Calu3 (cell line): Measurements from ENCODE around the gene SIGLEC1. TPM values are rescaled to one million over a fixed set of nuclear protein-coding genes. Genes with fewer than 3 reads are reported as not detected.

ENCODE experiments used
- BruUV-seq: library from RNA; stranded (reverse); fragments of 400-500 nt; replicated peaks from 2 replicates; lab custom pipeline; 2021; lab: Mats Ljungman, UMichigan
- CTCF ChIA-PET: fragments of 300-600 bp; sonication (Branson Sonifier 250); formaldehyde crosslinking; loops from one replicate; lab custom pipeline; 2022; ENCODE audit warnings: antibody characterized with exemption; lab: Charles Lee
- DNase-seq: peaks from one replicate; pipeline ENCODE4 v3.0.0; 2022
- H3K27ac Mint-ChIP-seq: one replicate; pipeline ENCODE4 v1.8.0; 2022; ENCODE audit warnings: mixed read lengths; ENCODE audit not compliant: unreplicated experiment
- H3K27me3 Mint-ChIP-seq: one replicate; pipeline ENCODE4 v1.8.0; 2022; ENCODE audit warnings: mixed read lengths; ENCODE audit not compliant: unreplicated experiment
- H3K36me3 Mint-ChIP-seq: one replicate; pipeline ENCODE4 v1.8.0; 2022; ENCODE audit warnings: mild to moderate bottlenecking, moderate library complexity, mixed read lengths; ENCODE audit not compliant: insufficient read depth, unreplicated experiment
- H3K4me1 Mint-ChIP-seq: one replicate; pipeline ENCODE4 v1.8.0; 2022; ENCODE audit warnings: mild to moderate bottlenecking, low read depth, mixed read lengths; ENCODE audit not compliant: unreplicated experiment
- H3K4me3 Mint-ChIP-seq: one replicate; pipeline ENCODE4 v1.8.0; 2022; ENCODE audit warnings: mild to moderate bottlenecking, low read depth, moderate library complexity, mixed read lengths; ENCODE audit not compliant: unreplicated experiment
- H3K9me3 Mint-ChIP-seq: one replicate; pipeline ENCODE4 v1.8.0; 2022; ENCODE audit warnings: low read depth, mixed read lengths; ENCODE audit not compliant: unreplicated experiment
- CTCF ChIP-seq: fragments of 200-600 bp; IDR thresholded peaks from one replicate; pipeline ENCODE4 v1.8.0; 2022; ENCODE audit warnings: antibody characterized with exemption; ENCODE audit not compliant: unreplicated experiment
- intact Hi-C: fragments of 100-400 bp; cut with micrococcal nuclease; formaldehyde crosslinking; loops from one replicate; pipeline ENCODE4 v1.10.0; 2022; ENCODE audit not compliant: unreplicated experiment
- total RNA-seq: library from RNA; stranded (reverse); gene quantifications from 2 replicates; pipeline ENCODE4 v1.2.3, GENCODE V29; 2022

Gene SIGLEC1
- total RNA-seq, 1 experiment from 2014 or later: not detected

- CTCF ChIA-PET: interaction anchor here (0.6 to 1.5 kb wide), 4 partner anchors 10 to 576 kb away, joined by 3 to 4 read pairs (median 3); no protein-coding TSS in a partner anchor
- intact Hi-C loops: no loop called here
- H3K4me3 Mint-ChIP-seq: no peak overlapping the region
- no peak overlapping the region for H3K27ac Mint-ChIP-seq
- no peaks in the 10 kb centered on the region for H3K4me1 Mint-ChIP-seq
- TF ChIP-seq CTCF: no peak
- peaks cover 82% of the 10 kb centered on the region for H3K27me3 Mint-ChIP-seq
- DNase-seq: no peak
- no TSS peak for BruUV-seq
- H3K36me3 Mint-ChIP-seq: no peaks in the 10 kb centered on the region
- no peaks in the 10 kb centered on the region for H3K9me3 Mint-ChIP-seq
These were observed 34.7 kb downstream of the SIGLEC1 start for GRCh38 chr20:3677733-3678132.

GRCh38 chr20:3674995-3675900 is 37.2 kb downstream of the SIGLEC1 start:
- Mint-ChIP-seq H3K27me3 (peaks cover 88% of the 10 kb centered on the region), H3K4me1 (no peaks in the 10 kb centered on the region), H3K27ac (no peak overlapping the region), H3K4me3 (no peak overlapping the region), H3K9me3 (no peaks in the 10 kb centered on the region), H3K36me3 (no peaks in the 10 kb centered on the region)
- CTCF ChIA-PET: interaction anchor here (0.7 to 1.5 kb wide), 2 partner anchors 94 to 112 kb away, joined by 3 to 9 read pairs; no protein-coding TSS in a partner anchor
- DNase-seq: no peak
- TF ChIP-seq CTCF: no peak
- BruUV-seq: no TSS peak
- intact Hi-C loops: no loop called here

- Mint-ChIP-seq H3K9me3 (no peaks in the 10 kb centered on the region), H3K4me1 (no peaks in the 10 kb centered on the region), H3K27me3 (peaks cover 88% of the 10 kb centered on the region), H3K27ac (no peak overlapping the region), H3K4me3 (no peak overlapping the region), H3K36me3 (no peaks in the 10 kb centered on the region)
- no peak for DNase-seq
- intact Hi-C loops: no loop called here
- CTCF ChIA-PET: interaction anchor here (0.6 kb wide), 1 partner anchor 19 kb away, joined by 4 read pairs; no protein-coding TSS in a partner anchor
- TF ChIP-seq CTCF: no peak
- no TSS peak for BruUV-seq
These were observed 38.0 kb downstream of the SIGLEC1 start for GRCh38 chr20:3674447-3674846.

- no peak for DNase-seq
- Mint-ChIP-seq H3K4me3 (no peak overlapping the region), H3K4me1 (no peaks in the 10 kb centered on the region), H3K36me3 (no peaks in the 10 kb centered on the region), H3K9me3 (no peaks in the 10 kb centered on the region), H3K27ac (no peak overlapping the region), H3K27me3 (peaks cover 86% of the 10 kb centered on the region)
- CTCF ChIA-PET: no interaction called here
- no peak for TF ChIP-seq CTCF
- intact Hi-C loops: no loop called here
- BruUV-seq: no TSS peak
These were observed 39.0 kb downstream of the SIGLEC1 start for GRCh38 chr20:3673221-3674070.
